ENCODE measurements around the gene SCARF2. TPM values are rescaled to one million over a fixed set of nuclear protein-coding genes. Genes with fewer than 3 reads are reported as not detected.
"Not testable (repeated sequence)": the region's sequence is repeated elsewhere in the genome, so short reads cannot be mapped to it uniquely, and the experiment has no call there.

The SCARF2 gene
- total and polyA plus RNA-seq, 4 donors: 0.15 to 2.0 (median 1.7) TPM

- no peak for TF ChIP-seq SP1 (IDR thresholded peaks at IDR 0.05)
- no peak for TF ChIP-seq MAX (IDR thresholded peaks at IDR 0.05)
- TF ChIP-seq ATF3 (IDR thresholded peaks at IDR 0.05): no peak
- DNase-seq (ENCODE audit: low spot score): no peak
- H3K36me3 ChIP-seq (ENCODE audit: control insufficient read depth in 4 of 4, insufficient read depth in 3 of 4, low read depth in 1 of 4, low read length in 3 of 4): peaks cover 0 to 12% (median 6%) of the 10 kb centered on the region in 4 donors
- no peak overlapping the region for H3K4me3 ChIP-seq (ENCODE audit: low read depth in 1 of 3, low read length in 3 of 3)
- no peak overlapping the region for H3K27ac ChIP-seq (ENCODE audit: low read depth in 1 of 2, low read length in 2 of 2)
- no peaks in the 10 kb centered on the region for H3K4me1 ChIP-seq (ENCODE audit: control insufficient read depth in 4 of 4, insufficient read depth in 4 of 4, low read length in 3 of 4)
- H3K27me3 ChIP-seq (ENCODE audit: control insufficient read depth in 4 of 4, insufficient read depth in 4 of 4, low read length in 3 of 4): no peaks in the 10 kb centered on the region
- 98% methylated on average over 9 of the region's 9 CpGs for WGBS
- H3K9me3 ChIP-seq (ENCODE audit: control insufficient read depth in 4 of 4, low read length in 3 of 4): no peaks in the 10 kb centered on the region
- H3K9ac ChIP-seq (ENCODE audit: low read depth in 1 of 2, low read length in 2 of 2): no peak overlapping the region
Observed at GRCh38 chr22:20471126-20471833, 33.7 kb upstream of the SCARF2 start.

- DNase-seq (ENCODE audit: low spot score); H3K4me1 ChIP-seq (ENCODE audit: control insufficient read depth in 4 of 4, insufficient read depth in 4 of 4, low read length in 3 of 4); H3K9ac ChIP-seq (ENCODE audit: low read depth in 1 of 2, low read length in 2 of 2); H3K27me3 ChIP-seq (ENCODE audit: control insufficient read depth in 4 of 4, insufficient read depth in 4 of 4, low read length in 3 of 4); H3K27ac ChIP-seq (ENCODE audit: low read depth in 1 of 2, low read length in 2 of 2); H3K4me3 ChIP-seq (ENCODE audit: low read depth in 1 of 3, low read length in 3 of 3); H3K9me3 ChIP-seq (ENCODE audit: control insufficient read depth in 4 of 4, low read length in 3 of 4): not testable (repeated sequence)
- WGBS: 98% methylated on average over 2 of the region's 2 CpGs
- peaks cover 0 to 14% (median 7%) of the 10 kb centered on the region in 4 donors for H3K36me3 ChIP-seq (ENCODE audit: control insufficient read depth in 4 of 4, insufficient read depth in 3 of 4, low read depth in 1 of 4, low read length in 3 of 4)
Observed at GRCh38 chr22:20470525-20470924, 32.9 kb upstream of the SCARF2 start.

- WGBS: 87% methylated on average over 6 of the region's 6 CpGs
- no peak for DNase-seq (ENCODE audit: low spot score)
- Histone ChIP-seq H3K36me3 (ENCODE audit: control insufficient read depth in 4 of 4, insufficient read depth in 3 of 4, low read depth in 1 of 4, low read length in 3 of 4) (peaks cover 0 to 26% (median 10%) of the 10 kb centered on the region in 4 donors), H3K27me3 (ENCODE audit: control insufficient read depth in 4 of 4, insufficient read depth in 4 of 4, low read length in 3 of 4) (no peaks in the 10 kb centered on the region), H3K9me3 (ENCODE audit: control insufficient read depth in 4 of 4, low read length in 3 of 4) (no peaks in the 10 kb centered on the region), H3K4me3 (ENCODE audit: low read depth in 1 of 3, low read length in 3 of 3) (no peak overlapping the region), H3K27ac (ENCODE audit: low read depth in 1 of 2, low read length in 2 of 2) (no peak overlapping the region), H3K4me1 (ENCODE audit: control insufficient read depth in 4 of 4, insufficient read depth in 4 of 4, low read length in 3 of 4) (no peaks in the 10 kb centered on the region), H3K9ac (ENCODE audit: low read depth in 1 of 2, low read length in 2 of 2) (no peak overlapping the region)
- no peak for TF ChIP-seq NR2F2 (IDR thresholded peaks at IDR 0.05)
- TF ChIP-seq FOXA2 (IDR thresholded peaks at IDR 0.05): no peak
- no peak for TF ChIP-seq YY1 (IDR thresholded peaks at IDR 0.05)
- no peak for TF ChIP-seq GABPA (IDR thresholded peaks at IDR 0.05 in 1 of 2, conservative IDR thresholded peaks at IDR 0.05 in 1 of 2)
- no peak for TF ChIP-seq RAD21 (IDR thresholded peaks at IDR 0.05)
- no peak for TF ChIP-seq HNF4G (IDR thresholded peaks at IDR 0.05)
- no peak for TF ChIP-seq EGR1 (IDR thresholded peaks at IDR 0.05; ENCODE audit: low read depth in 2 of 2)
- no peak for TF ChIP-seq REST (IDR thresholded peaks at IDR 0.05)
- TF ChIP-seq CTCF (IDR thresholded peaks at IDR 0.05; ENCODE audit: low read depth, low read length, missing input control): no peak
Observed at GRCh38 chr22:20469110-20469868, 31.7 kb upstream of the SCARF2 start.
